Stimulated activated CD8-positive, alpha-beta memory T cell treated with anti-CD3 and anti-CD28 coated beads, Interleukin-7, amount 100 ng/mL, for 4 hours (primary cell): ENCODE results near the gene UCK1.

Experiments
- DNase-seq, 2 donors: peaks; one replicate each; pipeline ENCODE4 v3.0.0-alpha.2; 2020; ENCODE audit warnings: low read depth in 2 of 2

The UCK1 gene

DNA sequence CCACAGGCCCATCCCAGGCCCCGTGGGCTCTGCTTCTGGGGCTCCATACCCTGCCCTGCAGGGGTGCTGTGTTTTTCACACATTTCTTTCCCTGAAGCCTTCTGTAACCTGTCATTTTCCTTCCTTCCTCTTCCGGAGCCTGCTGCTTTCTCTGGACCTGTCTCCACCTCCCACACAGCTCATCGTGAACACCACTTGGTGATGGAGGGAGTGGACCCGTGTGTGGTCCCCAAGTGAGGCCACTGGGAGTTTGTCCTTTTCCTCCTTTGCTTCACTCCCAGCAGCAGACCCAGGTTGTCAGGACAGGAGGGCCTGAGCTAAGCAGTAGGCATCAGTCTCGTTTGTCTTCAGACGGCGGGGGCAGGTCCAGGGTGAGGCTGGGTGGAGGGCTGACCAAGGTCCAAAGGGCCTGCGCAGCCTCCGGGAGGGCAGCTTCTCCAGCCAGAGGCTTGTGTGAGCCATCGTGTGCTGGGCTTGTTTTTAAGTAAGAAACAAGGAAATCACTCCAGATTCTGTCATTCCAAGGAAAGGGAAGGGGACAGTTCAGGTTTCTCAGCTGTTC lies 34.1 kb downstream of the UCK1 start:
- DNase-seq, result no peak

DNA sequence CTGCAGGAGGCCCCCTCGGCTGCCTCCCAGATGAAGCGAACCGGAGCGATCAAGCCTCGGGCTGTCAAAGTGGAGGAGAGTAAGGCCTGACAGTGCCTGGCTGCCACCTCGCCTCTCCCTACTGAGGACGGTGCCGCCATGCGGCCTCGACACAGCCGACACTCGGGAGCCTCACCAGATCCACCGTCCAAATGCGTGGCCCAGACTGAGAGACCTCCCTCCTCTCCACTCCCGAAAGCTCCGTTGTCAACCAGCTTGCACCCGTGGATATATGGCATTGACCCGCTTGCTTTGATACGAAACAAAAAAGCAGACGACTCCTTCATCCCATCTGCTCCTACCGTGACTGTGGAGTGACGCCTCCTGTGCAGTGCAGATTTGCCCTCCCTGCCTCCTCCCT lies 35.3 kb downstream of the UCK1 start:
- DNase-seq, result no peak

DNA sequence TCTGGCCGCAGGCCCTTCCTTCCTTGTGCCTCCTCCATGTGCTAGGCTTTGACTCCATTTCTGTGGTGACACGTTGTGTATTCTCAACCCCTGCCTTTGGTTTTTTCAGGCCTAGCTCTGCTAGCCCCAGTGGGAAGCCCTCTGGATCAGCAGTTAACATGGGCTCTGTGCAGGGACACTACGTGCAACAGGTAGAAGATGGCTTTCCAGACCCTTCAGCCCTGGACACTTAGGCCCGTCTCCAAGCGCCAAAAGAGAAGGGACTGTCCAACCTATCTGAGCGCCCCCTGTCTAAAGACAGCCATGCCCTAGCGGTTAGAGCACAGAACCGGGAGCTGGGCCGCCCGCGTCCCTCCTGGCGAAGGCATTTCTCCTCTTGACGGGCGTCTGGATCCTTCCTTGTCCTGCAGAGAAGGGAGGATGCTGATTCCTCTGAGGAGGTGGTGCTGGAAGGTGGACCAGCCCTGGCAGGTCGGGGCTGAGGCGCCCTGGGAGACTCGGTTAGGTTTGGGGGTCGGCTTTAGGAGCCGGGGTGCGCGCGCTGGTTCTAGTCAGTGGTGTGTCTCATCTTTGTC lies 36.7 kb downstream of the UCK1 start:
- no peak for DNase-seq

DNA sequence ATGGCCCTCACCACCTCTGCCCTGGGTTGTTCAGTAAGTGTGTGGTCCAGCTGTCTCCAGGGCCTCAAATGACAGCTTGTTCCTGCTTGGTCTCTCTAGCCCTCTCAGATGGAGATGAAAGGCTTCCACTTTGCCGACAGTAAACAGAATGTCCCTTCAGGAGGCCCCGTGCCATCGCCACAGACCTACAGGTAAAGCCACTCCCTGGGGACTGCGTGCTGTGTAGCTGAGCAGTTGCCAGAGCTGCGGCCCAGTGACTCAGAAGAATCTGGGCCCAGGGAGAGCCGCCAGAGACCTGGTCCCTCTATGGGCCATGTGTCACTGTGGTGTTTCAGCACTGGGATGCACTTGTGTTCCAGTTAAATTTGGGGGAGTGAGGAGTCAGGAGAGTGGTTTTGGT lies 39.0 kb downstream of the UCK1 start:
- no peak for DNase-seq

DNA sequence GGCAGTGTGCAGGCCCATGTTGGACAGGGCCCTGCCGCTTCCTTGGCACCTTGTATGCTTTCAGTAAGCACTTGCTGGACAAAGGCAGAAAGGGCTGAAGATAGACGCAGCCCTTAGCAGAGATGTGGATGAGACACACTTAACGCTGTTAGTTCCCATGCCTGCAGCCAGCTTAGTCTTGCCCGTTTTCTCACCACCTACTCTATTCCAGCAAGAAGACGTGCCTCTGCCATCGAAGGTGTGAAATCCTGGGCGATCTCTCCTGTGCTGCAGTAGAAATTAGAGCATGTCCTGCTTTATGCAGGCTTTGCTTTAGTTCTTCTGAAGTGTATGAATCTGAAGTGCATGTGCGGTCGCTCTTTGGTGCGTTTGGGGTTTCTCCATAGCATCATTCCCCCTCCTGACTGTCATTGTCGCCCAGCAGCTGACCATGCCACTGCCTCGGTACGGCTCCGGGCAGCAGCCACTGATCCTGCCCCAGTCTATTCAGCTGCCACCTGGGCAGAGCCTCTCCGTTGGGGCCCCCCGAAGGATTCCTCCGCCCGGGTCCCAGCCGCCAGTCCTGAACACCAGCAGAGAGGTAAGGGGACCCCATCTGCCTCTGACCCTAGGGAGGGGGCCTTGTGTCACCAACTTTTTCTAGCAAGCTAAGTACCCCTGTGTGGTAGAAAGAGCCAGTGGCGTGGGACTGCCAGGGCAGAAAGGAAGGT lies 39.9 kb downstream of the UCK1 start:
- DNase-seq, result no peak

DNA sequence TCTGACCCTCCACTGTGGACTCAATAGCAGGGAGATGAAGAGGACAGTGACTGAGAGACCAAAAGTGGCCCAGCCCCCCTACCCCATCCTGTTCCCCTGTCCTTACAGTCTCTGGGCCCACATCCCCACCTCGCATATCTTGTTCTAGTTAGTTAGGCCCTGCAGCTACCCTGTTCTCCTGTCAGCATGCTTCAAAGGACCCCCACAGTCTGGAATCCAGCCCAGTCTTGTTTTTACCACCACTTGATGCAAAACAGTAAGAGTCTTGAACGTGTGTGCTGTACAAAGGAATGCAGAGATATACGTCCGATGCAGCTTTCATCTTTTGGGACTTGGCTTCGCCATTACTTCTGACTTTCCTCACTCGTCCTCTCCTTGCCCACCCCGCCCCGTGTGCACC lies 40.5 kb downstream of the UCK1 start:
- DNase-seq, result no peak

DNA sequence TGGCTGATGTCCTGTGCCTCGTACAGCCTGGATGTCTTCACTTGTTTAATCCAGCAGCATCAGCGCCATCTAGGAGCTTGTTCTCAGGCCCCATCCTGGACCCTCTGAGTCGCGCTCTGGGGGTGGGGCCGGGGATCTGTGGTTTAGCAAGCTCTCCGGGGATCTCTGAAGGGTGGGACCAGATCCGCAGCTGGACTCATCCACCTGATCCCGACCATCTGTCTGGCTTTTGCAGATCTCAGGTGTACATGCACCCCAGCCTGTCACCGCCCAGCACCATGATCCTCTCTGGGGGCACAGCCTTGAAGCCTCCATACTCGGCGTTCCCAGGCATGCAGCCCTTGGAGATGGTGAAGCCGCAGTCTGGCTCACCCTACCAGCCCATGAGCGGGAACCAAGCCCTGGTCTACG lies 43.4 kb downstream of the UCK1 start:
- DNase-seq, result no peak

DNA sequence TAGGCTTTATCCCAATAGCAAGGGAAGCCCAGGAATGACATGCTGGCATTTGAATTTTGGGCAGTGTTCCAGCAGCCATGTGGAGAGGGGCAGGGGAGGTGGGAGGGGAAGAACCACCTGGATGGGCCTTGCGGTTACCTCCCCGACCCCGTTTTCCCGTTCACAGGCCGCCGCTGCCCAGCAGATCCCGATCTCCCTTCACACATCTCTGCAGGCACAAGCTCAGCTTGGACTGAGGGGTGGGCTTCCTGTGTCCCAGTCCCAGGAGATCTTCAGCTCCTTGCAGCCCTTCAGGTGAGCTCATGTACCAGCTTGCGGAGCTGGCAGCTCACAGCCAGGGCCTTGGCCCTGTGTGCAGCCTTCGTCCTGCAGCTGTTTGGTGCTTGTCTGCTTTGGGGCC lies 44.1 kb downstream of the UCK1 start:
- DNase-seq, result no peak

DNA sequence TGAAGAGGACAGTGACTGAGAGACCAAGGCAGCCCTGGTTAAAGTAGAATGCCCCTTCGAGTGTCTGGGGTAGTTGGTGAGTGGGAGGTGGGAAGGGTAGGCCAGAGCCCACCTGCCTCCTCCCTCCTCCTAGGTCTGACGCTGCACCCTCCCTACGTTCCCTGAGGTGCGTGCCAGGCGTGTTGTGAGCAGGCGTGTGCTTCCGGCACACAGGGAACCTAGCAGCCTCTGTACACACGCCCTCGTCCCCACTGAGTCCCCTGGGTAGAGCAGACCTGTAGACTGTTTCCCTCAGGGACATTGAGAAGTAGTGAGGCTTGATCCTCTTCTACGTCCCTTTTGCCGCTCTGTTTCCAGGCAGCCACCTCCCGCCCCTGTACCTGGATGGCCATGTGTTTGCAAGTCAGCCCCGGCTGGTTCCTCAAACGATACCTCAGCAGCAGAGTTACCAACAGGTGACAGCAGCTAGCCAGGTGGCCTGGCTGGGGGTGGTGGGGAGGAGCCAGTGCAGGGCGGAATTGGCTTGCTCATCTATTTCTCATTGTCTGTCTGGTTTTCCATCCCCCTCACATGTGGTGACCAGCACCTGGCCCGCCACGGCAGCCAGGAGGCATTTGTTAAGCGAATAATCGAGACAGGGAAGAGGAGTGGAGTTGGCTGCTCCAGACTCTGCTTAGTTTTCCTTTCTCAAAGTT lies 45.2 kb downstream of the UCK1 start:
- no peak for DNase-seq

DNA sequence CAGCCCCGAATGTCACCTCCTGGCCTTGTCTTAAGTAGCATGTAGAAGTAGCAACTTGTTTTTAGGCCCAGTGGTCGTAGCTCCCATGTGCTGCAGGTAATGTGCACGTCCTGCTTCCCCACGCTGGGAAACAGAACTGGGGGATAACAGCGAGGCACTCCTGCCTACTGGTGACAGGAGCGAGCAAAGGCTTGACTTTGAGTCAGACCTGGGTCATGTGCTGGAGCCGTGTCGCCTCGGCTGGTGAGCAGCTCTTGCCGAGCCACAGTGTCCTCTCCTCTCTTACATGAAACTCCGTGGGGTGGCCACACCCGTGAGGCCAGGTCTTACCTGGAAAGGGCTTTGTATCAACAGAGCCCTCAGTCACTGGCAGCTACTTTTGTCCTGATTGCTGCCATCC lies 45.9 kb downstream of the UCK1 start:
- no peak for DNase-seq

DNA sequence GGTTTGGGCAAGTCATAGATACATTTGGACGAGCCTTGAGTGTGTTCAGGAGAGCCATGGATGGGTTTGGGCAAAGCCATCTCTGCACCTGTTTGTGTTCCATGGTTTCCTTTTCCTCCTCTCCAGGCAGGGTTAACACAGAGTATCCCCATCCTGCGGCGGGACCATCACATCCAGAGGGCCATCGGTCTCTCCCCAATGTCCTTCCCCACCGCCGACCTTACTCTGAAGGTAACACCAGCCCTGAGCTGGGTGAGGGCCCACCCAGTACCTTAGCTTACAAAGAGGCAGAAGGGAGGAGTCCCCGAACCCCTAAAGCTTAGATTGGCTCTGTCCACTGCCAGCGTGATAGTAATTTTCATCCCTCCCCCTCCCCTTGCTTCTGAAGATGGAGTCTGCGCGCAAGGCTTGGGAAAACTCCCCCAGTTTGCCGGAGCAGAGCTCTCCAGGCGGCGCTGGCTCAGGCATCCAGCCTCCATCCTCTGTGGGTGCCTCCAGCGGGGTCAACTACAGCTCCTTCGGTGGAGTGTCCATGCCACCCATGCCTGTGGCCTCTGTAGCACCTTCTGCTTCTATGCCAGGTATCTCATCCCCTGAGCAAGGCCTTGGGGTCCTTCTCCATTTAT lies 46.4 kb downstream of the UCK1 start:
- no peak for DNase-seq

DNA sequence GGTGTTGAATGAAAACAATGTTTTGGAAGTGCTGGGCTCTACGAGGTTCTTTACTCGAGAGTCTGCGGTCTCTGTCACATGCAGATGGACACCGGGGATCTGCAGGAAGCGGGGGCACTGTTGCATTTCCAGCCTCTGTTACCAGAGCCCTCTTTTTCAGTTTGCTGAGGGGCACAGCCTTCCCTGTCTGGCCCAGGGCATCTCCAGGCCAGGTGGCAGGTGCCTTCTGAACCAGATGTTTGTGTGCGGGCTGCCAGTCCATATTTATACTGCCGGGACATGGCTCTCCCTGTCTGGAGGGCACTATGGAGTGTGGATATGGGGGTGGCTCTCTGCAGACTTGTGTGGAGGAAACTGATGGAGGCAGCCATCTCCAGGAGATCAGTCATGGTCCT lies 47.0 kb downstream of the UCK1 start:
- no peak for DNase-seq

DNA sequence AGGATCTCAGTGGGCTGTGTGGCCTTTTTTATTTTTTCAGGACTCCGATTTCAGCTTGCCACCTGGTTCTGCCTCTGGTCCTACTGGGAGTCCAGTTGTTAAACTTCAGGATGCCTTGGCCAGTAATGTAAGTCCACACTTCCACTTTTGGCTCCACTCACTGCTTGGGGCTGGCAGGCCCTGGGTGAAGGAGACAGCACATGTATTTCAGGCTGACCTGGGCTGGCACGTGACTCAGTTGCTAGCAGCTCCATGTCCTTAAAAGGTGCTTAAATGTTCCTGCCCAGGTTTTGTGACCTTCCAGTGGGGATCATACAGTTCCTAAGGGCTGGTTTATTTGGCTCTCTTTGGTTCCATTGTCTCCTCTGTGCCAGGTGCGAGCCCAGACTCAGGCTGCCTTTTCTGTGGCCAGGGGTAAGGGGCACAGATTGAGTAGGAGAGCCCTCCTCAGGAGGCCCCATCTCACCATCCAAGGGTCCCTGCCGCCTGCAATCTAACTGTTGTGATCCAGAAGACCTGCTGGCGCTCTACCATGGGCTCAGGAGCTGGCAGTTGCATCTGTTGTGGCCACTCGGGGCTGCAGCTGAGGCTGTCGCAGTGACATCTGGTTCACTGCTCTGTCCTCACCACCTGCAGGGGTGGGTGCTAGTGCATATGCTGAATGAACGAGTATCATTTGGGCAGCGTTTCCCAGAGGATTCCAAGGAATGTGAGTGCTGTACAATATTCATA lies 47.6 kb downstream of the UCK1 start:
- DNase-seq, result no peak

DNA sequence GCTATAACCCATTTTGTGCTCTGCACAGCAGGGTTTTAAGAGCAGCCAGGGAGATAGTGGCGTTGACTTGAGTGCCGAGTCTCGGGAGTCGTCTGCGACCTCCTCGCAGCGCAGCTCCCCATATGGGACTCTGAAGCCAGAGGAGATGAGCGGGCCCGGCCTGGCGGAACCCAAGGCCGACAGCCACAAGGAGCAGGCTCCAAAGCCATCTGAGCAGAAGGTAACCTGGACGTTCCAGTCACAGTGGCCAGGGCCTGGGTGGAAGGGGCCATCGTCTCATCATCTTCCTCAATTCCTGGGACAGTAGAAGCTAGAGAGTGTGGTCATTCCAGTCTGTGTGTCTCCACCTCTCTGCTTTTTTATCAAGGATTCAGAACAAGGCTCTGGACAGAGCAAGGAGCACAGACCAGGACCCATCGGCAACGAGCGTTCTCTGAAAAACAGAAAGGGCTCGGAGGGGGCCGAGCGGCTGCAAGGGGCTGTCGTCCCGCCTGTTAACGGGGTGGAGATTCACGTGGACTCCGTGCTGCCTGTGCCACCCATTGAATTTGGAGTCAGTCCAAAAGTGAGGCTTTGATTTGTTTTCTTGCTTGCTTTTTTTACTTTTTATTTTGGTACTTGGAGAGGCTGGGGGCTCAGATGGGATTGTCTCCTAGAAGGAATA lies 48.6 kb downstream of the UCK1 start:
- DNase-seq, result no peak

DNA sequence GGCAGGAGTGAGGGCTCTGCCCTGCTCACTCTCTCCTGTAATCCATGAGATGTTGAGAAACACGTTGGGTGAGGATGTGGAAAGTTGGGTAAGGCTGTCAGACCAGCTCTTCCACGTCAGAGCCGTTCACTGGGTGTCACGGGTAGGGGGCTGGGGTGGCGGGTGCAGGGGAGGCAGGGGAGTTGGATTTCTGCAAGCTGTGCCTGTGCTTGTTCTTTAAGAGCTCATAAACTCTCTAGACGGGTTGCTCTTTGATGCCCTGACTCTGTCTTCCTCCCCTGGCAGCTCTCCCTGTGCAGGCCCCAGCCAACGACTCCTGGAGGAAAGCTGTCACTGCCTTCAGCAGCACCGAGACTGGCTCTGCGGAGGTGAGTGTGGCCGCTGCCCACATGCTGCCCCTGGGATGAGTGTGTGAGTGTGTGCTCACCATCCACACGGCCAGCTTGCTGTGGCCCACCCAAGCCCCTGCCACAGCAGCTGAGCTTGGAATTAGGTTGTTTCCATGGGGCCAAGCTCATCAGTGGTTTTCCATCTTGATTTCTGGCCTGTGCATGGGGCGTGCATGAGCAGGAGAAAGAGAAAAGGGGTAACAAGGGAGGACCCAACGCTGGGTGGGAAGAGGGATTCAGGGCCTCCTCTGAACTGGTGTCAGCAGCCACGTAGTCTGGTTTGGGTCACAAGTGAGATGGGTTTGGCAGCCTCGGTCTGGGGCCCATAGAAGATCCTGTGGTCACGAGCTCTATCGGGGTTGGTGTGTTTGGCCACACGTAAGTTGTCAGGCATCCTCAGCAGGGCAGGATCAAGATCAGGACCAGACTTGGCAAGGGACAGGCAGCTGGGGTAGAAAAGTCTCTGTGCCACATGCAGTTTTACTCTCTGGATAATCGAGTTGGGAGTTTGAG lies 49.4 kb downstream of the UCK1 start:
- DNase-seq, result no peak

DNA sequence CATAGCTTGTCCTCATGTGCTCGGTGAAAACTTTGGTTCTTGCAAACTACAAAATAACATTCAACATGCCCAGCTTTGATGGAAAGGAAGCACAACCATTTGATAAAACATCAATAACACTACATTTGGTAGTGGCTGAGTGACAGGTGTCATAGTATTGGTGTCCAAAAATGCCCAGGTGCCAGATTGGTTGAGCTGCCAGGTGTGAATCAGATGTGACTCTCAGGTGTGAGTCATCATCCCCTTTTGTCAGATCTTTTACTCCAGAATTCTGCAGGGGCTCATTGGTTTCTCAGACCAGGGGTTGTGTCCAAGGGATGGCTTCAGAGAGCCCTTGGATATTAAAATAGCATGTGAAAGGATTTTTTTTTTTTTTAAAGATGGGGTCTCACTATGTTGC lies 50.8 kb downstream of the UCK1 start:
- no peak for DNase-seq

DNA sequence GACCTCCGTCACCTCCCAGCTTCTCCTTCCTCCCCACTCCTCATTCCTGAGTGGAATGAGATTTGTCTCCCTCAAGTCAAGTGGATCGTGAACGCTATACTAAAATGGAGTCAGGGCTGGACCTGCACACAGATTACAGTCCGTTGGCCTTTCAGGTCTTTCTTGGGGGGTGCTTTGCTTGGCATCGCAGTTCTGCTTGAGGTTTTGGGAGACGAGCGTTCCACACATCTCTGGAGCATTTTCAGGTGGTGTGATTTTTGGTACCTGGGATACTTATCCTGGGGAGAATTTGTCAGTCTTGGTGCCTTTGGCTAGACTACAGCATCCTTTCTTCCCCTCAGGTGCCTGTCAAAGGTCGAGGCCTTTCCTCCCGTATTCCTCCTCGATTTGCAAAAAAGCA lies 52.2 kb downstream of the UCK1 start:
- DNase-seq, result no peak

DNA sequence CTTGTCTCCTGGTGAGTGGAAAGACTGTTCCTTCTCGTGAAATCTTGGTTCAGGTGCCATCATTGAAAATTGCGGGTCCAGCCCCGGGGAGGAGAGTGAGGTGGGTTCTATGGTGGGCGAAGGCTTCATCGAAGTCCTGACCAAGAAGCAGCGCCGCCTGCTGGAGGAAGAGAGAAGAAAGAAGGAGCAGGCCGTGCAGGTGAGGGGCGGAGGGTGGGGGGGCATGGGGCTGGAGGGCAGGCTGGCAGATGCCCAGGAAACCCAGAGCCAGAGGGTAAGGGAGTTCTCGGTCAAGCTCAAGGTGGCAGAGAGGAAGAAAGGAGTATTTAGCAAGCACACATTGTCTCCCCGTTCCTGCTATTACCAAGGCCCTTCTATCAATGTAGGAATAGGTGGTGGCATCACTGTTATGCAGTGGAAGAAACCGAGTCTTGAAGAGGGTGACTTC lies 52.6 kb downstream of the UCK1 start:
- DNase-seq, result peak; percentile 18 to 36

DNA sequence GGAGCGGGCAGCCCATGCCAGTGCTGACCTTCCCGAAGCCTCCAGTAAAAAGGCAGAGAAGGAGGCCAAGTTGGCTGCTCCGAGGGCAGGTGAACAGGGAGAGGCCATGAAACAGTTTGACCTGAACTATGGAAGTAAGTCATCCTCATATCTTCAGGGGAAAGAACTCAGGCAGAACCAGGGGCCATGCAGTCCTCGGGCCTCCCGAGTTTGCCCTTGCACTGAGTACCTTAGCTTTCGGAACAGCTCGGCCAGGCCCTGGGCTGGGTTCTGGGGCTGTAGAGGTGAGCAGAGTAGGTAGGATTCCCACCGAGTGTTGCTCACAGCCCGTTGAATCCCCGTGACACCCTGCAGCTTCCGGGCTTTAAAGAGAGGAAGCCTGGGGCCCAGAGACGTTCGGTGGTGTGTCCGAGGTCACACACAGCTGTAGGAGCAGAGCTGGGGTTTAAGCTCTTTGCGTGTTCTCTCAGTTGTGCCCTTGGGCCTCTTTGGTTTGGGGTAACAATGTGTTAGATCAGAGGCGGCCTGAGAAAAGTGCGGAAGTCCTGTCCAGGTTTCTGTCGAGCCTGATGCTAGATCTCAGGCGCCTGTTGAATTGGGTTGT lies 53.1 kb downstream of the UCK1 start:
- no peak for DNase-seq

DNA sequence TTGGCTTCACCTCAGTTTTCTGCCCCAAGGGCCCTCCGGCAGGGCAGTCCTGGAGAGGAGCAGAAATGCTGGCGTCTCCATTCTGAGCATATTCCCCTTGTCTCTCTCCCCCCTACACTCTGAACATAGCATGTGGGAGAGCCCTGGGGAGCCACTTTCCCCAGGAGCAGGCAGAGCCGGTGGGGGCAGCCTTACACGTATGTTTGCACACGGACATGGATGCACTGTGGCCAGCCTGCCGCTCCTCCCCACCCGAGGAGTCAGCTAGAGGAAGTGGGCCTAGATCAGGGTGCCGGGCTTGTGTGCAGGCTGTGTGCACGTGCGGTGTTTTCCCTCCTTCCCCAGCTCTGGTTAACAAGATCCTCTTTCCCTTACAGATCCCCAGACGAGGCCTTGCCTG lies 53.7 kb downstream of the UCK1 start:
- DNase-seq, result no peak
